Bronchial epithelial cell (primary cell): ENCODE results near the gene MYO1A. TPM values are rescaled to one million over a fixed set of nuclear protein-coding genes. Genes with fewer than 3 reads are reported as not detected.
A peak's percentile ranks its signal among the peaks of the same experiment; 100 is the strongest.

ENCODE experiments used
- DNase-seq: peaks from one replicate; pipeline ENCODE4 v3.0.0-alpha.2; 2010; ENCODE audit warnings: low read depth
- FAIRE-seq: peaks from 2 replicates; lab custom pipeline; 2011; peaks lifted over from hg19 to GRCh38; lab: Jason Lieb, UNC
- H3K27me3 ChIP-seq: 2 replicates; pipeline ENCODE4 v1.5.1; 2011; ENCODE audit warnings: low read length; ENCODE audit not compliant: control insufficient read depth, insufficient read depth
- H3K36me3 ChIP-seq: 2 replicates; pipeline ENCODE4 v1.5.1; 2011; ENCODE audit warnings: low read length; ENCODE audit not compliant: control insufficient read depth, insufficient read depth
- H3K4me3 ChIP-seq: 2 replicates; pipeline ENCODE4 v1.5.1; 2011; ENCODE audit warnings: mild to moderate bottlenecking, low read depth, low read length, control low read depth
- CTCF ChIP-seq: IDR thresholded peaks from 2 replicates; pipeline ENCODE4 v1.5.1; 2011; ENCODE audit warnings: mild to moderate bottlenecking, moderate library complexity, low read length, control low read depth, inconsistent platforms; ENCODE audit not compliant: insufficient read depth, severe bottlenecking
- total RNA-seq: library from RNA; depleted of rRNA; stranded (reverse); fragments of >200 nt; gene quantifications from 2 replicates; pipeline ENCODE4 v1.2.1, GENCODE V29; 2014

The MYO1A gene
- total RNA-seq, 1 donor from 2014 or later = under 0.01 TPM

- FAIRE-seq (no peak), DNase-seq (no peak)
- Histone ChIP-seq H3K36me3 (no peaks in the 10 kb centered on the region), H3K27me3 (no peaks in the 10 kb centered on the region), H3K4me3 (no peak overlapping the region)
- TF ChIP-seq CTCF = no peak
Measured at GRCh38 chr12:56991319-56992246, 58.3 kb downstream of the MYO1A start.

GRCh38 chr12:56990648-56991318 is 59.1 kb downstream of the MYO1A start:
- Histone ChIP-seq H3K36me3 (no peaks in the 10 kb centered on the region), H3K4me3 (no peak overlapping the region), H3K27me3 (no peaks in the 10 kb centered on the region)
- FAIRE-seq (no peak), DNase-seq (no peak)
- TF ChIP-seq CTCF = no peak

GRCh38 chr12:56989861-56990610 is 59.9 kb downstream of the MYO1A start:
- DNase-seq = no peak
- Histone ChIP-seq H3K4me3 (no peak overlapping the region), H3K27me3 (no peaks in the 10 kb centered on the region), H3K36me3 (no peaks in the 10 kb centered on the region)
- FAIRE-seq = no peak
- TF ChIP-seq CTCF = no peak

DNA sequence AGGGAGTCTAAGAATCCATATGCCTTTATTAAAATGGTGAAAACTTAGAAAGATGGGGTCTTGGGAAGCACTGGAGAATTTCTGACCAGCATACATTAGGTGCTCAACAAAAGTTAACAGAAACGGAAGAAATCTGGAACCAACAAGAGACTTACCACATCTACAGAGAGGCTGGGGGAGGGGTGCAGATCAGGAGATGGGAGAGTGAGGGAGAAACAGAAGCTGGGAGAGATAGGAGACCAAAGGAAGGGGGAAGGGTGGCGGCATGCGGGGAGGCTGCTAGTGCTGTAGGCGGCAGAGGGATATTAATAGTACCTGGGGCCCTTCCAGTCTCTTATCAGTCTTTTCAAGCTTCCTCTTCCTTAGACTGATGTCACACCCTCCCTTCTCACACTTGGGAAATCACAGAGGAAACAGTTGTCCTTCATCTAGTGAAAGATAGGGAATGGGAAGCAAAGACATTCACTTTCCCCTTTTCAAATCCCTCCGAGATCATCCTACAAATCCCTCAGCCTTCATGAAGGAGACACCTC is 61.7 kb downstream of the MYO1A start:
- no peak for FAIRE-seq
- no peak for TF ChIP-seq CTCF

DNA sequence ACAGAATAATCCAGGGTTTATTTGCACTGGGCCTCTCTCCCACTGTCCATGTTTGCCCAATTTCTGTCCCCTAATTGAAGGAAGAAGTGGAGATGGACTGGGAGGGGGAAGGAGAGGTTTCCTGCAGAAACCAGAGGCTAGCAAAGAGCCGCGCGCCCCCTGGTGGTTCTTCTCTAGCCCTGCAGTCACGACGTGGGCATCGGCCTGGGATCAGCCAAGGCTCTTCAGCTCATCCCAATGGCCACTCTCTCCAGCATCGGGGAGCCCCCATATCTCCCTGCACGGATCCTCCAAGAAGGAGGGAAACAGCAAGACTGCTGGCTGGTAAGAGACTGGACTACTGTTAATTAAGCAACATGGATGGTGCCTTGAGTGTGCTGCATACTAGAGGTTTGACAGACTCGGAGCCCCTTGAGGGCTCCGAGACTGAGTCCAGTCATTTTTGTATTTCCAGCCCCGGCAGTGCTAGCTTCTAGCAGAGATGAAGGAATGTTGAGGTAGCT is 62.3 kb downstream of the MYO1A start:
- FAIRE-seq = no peak
- H3K4me3 ChIP-seq = no peak overlapping the region
- no peaks in the 10 kb centered on the region for H3K36me3 ChIP-seq
- peak; percentile 52 for DNase-seq
- TF ChIP-seq CTCF = peak; percentile 97
- no peaks in the 10 kb centered on the region for H3K27me3 ChIP-seq

More for the DNA sequence above, 61.7 kb downstream of the MYO1A start:
- no peaks in the 10 kb centered on the region for H3K36me3 ChIP-seq
- H3K4me3 ChIP-seq = no peak overlapping the region
- H3K27me3 ChIP-seq = no peaks in the 10 kb centered on the region
- DNase-seq = no peak
